NCI-H446 (cell line): Measurements from ENCODE around the gene RBM19.

ENCODE experiments used
- DNase-seq, 2 experiments: peaks; one replicate each; lab custom pipeline; 2025; lab: John Stamatoyannopoulos, UW

The RBM19 gene

DNA sequence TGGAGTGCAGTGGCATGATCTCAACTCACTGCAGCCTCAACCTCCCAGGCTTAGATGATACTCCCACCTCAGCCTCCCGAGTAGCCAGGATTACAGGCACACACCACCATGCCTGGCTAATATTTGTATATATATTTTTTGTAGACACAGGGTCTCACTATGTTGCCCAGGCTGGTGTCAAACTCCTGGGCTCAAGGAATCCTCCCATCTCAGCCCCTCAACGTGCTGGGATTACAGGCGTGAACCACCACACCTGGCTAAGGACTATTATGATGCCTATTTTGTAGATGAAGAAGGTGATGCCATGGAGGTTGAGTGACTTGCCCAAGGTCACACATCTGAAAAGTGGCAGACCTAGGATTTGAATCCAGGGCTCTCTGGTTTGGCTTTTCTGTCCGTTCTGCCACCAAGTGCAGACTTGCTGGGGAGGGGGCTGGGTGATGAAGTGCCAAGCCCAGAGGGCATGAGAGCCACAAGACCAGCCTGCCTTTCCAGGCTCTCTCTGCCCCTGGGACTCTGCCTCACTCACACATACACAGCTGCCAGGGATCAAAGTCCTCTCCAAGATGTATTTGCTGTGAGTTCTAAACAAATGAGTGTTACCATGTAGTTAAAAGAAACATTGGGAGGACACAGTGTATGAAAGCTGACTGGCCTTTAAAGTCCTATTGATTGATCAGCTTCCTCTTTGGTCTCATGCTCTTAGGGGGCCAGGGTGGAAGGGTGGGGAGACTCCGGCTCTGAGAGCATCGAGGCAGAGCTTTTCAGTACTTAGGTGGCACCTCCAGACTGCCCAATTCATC, 21.3 kb upstream of the RBM19 start:
- no peak for DNase-seq

- no peak for DNase-seq
Observed at GRCh38 chr12:113984464-113984863, 18.3 kb upstream of the RBM19 start.

GRCh38 chr12:113983777-113984448, 17.8 kb upstream of the RBM19 start:
- DNase-seq: no peak

GRCh38 chr12:113983265-113983664, 17.1 kb upstream of the RBM19 start:
- no peak for DNase-seq

GRCh38 chr12:113981876-113982275, 15.8 kb upstream of the RBM19 start:
- no peak for DNase-seq

DNA sequence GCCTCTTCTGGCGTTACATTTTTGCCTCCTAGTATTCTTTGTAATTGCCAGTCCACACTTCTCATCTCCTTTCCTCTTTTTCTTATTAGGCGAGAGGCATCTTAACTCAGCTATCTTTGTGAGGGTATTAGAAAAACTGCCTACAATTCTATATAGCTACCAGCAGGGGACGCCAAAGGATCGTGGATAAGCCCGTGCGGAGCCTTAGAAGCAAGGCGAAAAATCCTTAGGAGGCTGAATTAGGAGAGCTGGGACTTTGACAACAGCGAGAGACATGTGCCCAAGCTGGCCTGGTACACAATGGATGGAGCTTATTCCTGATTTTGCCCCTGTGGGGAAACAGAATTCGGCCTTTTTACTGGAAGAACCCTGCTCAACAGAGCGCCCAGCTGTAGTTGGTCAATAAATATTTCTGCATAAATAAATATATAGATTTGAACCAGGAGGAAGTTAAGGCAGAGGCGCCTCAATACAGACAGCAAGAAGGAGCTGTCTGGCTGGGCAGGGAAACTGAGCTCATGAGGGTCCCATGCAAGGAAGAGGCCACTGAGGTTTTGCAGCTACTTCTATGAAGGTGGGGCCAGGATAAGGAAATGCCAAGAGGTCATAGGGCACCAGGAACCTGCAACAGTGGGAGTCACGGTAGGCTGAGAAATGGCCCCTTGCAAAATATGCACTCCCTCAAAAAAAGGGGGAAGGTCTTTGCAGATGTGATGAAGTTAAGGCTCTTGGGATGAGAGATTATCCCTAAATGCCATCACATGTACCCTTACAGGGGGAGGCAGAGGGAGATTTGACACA, 14.6 kb upstream of the RBM19 start:
- peak; percentile 41 to 76 for DNase-seq

- no peak for DNase-seq
Observed at GRCh38 chr12:113980054-113980453, 13.9 kb upstream of the RBM19 start.

DNA sequence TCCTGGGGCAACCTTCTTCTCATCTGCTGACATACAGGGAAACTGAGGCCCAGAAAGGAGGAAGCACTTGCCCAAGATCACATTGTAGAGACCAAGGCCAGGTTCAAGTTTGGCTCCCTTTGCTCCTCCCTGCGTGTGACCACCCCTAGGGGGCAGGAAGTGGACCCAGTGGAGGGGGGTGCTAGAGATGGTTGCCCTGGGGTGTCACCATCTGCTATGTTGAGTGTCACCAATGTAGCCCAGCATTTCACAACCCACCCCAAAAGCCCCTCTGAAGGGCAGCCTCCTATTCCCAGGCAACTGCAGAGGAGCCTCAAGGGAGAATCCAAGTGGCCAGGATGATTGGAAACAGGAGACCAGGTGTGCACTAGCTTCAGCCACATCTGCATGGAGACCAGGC, 12.0 kb upstream of the RBM19 start:
- DNase-seq: no peak

GRCh38 chr12:113974006-113974405, 7.9 kb upstream of the RBM19 start:
- DNase-seq: no peak

DNA sequence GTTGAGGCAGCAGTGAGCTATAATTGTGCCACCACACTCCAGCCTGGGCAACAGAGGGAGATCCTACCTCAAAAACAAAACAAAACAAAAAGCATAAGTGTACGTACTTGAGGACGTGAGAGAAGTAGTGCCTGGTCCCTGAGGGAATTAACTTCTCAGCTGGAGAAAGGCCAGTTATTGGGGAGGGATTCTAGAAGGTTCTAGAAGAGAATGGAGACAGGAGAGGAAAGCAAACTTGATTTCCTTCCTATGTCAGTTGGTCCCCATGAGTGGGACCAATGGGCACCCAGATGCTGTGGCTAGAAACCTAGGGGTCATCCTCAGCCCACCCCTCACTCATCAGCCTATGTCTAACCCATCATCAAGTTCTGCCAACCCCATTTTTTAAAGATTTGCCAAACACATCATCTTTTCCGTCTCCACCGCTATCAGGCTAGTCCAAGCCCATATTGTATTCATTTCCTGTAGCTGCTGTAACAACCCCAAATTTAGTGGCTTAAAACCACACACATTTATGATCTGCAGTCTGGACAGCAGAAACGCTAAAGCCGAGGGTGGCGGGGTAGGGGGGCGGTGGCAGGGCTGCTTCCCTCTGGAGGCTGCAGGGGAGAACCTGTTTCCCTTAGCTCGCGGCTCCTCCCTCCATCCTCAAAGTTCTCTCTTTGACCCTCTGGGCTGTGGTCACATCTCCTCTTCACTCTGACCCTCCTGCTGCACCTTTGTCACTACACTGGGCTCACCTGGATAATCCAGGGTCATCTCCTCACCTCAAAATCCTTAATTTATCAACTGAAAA, 7.2 kb upstream of the RBM19 start:
- DNase-seq: no peak

- no peak for DNase-seq
Observed at GRCh38 chr12:113971392-113971791, 5.3 kb upstream of the RBM19 start.

GRCh38 chr12:113970211-113970610, 4.1 kb upstream of the RBM19 start:
- no peak for DNase-seq

GRCh38 chr12:113967368-113967767, 1.2 kb upstream of the RBM19 start:
- DNase-seq: no peak

GRCh38 chr12:113962733-113963132, 3.4 kb downstream of the RBM19 start:
- DNase-seq: no peak

GRCh38 chr12:113961921-113962710, 4.0 kb downstream of the RBM19 start:
- DNase-seq: no peak

DNA sequence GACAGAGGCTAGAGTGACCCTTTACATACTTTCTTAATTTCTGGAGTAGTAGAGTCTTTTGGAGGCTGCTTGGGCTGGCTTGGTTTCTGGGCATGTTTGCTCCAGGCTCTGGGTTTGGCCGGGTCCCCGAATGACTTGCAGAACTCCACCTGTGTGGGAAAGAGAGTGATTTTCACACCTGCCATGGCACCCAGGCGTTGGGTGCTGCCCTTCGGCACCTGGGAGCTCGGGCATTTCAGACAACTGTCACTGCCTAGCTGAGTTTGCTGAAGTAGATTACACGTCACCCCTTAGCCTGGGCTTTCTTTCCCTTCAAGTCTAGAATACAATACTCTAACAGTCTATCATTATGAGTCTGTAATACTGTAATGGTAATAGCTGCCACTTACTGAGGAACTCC, 6.1 kb downstream of the RBM19 start:
- no peak for DNase-seq

DNA sequence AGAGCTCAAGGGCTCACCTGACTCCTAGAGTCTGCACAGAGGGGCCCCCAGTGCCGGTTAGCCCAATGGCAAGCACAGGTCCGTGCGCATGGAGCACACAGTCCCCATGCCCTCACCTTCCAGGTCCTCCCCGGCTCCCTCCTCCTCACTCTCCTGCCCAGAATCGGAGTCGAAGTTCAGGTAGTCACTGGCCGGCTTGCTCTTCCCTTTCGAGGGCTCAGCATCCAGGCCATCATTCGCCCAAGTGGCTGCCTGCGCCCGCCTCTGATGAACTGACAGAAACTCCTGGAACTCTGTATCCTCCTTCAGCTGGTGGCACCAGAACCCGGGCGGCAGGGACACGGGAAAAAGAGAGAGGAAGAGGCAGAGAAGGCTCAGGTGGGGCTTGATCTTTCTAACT, 7.0 kb downstream of the RBM19 start:
- DNase-seq: no peak

DNA sequence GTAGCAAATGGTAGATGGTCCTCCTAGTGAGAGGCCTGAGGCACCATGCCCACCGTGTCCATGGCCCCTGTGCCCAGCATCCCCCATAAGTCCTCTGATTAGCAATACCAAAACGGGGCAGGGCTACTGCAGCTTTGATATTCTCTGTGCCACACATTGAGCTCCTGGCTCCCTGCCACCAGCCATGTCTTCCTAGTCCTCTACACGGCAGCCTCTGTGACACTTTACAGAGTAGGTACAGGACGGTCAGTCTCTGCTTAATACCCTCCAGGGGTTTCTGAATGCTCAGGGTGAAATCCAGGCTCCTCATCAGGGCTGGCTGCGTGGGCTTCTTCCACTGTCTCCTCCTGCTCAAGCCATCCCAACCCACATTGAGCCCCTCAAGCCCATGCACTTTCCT, 8.0 kb downstream of the RBM19 start:
- DNase-seq: no peak

GRCh38 chr12:113957627-113958026, 8.5 kb downstream of the RBM19 start:
- no peak for DNase-seq

DNA sequence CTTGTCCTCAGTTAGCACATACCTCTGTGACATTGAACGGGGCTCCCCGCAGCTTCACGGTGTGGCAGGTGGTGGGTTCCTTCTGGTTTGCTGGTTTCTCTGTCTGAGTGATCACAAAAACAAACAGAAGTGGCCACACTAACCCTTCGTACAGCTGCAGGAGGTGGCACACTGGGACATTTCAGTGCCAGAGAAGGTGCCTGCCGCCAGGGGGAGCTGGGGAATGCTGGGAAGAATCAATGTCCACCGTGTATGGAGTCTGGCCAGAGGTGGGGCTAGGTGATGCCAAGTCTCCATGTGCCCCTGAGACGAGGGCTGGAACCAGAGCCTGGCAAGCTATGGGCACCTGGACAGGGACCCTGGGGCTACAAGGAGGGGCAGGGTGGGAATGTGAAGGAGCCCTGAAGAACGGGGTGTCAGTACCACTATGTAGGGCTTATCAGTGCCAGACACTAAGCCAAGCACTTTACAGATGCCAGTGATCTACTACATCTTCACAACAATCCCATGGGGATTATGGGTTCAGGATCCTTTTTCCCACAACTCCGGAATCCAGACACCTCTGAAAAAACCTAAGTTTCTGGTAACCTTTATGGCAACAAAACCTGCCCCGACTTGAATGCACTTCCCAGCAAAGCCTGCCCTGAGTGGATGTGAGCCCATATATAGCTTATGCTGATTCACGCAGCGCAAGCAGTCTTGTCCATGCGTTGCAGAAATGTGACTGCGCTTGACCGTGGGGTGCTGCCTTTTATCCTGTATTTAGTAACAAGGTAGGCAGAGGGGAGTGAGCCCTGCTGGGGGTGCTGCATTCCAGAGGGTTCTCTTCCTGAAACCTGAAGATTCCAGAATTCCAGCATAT, 10.8 kb downstream of the RBM19 start:
- DNase-seq: no peak
